Measurements from ENCODE around the gene PTPN2.

DNA sequence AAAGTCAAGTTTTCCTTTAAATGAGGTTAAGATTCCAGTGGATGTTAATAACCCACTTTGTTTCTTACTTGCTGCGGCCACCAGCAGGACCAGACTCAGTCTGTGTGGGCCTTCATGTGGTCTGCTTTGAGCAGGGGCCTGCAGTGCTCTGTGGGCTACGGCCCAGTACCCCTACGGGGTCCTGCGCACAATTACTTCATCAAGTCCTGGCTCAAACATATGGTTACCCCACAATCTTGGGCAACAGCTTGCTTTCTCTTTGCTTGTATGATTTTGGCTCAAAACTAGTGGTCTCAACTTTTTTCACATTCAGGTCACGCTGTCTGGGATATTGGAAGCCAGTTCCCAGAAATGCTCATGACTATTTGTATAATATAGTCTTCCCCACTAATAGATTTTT, 64.2 kb downstream of the PTPN2 start:
- TF ChIP-seq TFAM (CRISPR knock-in tag; conservative IDR thresholded peaks at IDR 0.05), result no peak
- TF ChIP-seq, protein P1, sequence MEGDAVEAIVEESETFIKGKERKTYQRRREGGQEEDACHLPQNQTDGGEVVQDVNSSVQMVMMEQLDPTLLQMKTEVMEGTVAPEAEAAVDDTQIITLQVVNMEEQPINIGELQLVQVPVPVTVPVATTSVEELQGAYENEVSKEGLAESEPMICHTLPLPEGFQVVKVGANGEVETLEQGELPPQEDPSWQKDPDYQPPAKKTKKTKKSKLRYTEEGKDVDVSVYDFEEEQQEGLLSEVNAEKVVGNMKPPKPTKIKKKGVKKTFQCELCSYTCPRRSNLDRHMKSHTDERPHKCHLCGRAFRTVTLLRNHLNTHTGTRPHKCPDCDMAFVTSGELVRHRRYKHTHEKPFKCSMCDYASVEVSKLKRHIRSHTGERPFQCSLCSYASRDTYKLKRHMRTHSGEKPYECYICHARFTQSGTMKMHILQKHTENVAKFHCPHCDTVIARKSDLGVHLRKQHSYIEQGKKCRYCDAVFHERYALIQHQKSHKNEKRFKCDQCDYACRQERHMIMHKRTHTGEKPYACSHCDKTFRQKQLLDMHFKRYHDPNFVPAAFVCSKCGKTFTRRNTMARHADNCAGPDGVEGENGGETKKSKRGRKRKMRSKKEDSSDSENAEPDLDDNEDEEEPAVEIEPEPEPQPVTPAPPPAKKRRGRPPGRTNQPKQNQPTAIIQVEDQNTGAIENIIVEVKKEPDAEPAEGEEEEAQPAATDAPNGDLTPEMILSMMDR (IDR thresholded peaks at IDR 0.05 in 2 of 3, conservative IDR thresholded peaks at IDR 0.05 in 1 of 3; ENCODE audit: insufficient read depth in 2 of 3, low read depth in 1 of 3, low read length in 3 of 3), result no peak
- no peak for TF ChIP-seq U2AF1 (optimal IDR thresholded peaks at IDR 0.05; ENCODE audit: low read depth, low read length)
- no peak for TF ChIP-seq NFIX (CRISPR knock-in tag; IDR thresholded peaks at IDR 0.05; ENCODE audit: low read depth)
- TF ChIP-seq ZNF12 (CRISPR knock-in tag; IDR thresholded peaks at IDR 0.05), result no peak
- no peak for TF ChIP-seq TAF1 (IDR thresholded peaks at IDR 0.05; ENCODE audit: control insufficient read depth, extremely low read depth, insufficient read depth, low read length, severe bottlenecking)
- TF ChIP-seq SRF (CRISPR knock-in tag; IDR thresholded peaks at IDR 0.05), result no peak
- no peak for TF ChIP-seq NBN (IDR thresholded peaks at IDR 0.05; ENCODE audit: low read depth)
- no peak for TF ChIP-seq BCL6 (CRISPR knock-in tag; IDR thresholded peaks at IDR 0.05)

Measured in K562 (cell line).